H9 (cell line): Measurements from ENCODE around the gene C1QTNF1. TPM values are rescaled to one million over a fixed set of nuclear protein-coding genes. Genes with fewer than 3 reads are reported as not detected.

Experiments used
- DNase-seq: peaks from one replicate; pipeline ENCODE4 v3.0.0-alpha.2; 2017
- H2AFZ ChIP-seq: one replicate; pipeline ENCODE4 v1.6.1; 2013; ENCODE audit warnings: mild to moderate bottlenecking, low read length, control low read depth, moderate library complexity
- H2AK5ac ChIP-seq: 2 replicates; pipeline ENCODE4 v1.6.1; 2013; ENCODE audit warnings: low read length, control low read depth, mixed read lengths; ENCODE audit not compliant: insufficient read length
- H2BK120ac ChIP-seq: one replicate; pipeline ENCODE4 v1.6.1; 2013; ENCODE audit warnings: low read depth, mild to moderate bottlenecking, low read length, control low read depth, inconsistent platforms; ENCODE audit not compliant: poor library complexity, severe bottlenecking
- H2BK12ac ChIP-seq: 2 replicates; pipeline ENCODE4 v1.6.1; 2013; ENCODE audit warnings: low read length, control low read depth, mixed read lengths, low read depth; ENCODE audit not compliant: insufficient read length
- H2BK15ac ChIP-seq: 2 replicates; pipeline ENCODE4 v1.6.1; 2013; ENCODE audit warnings: low read depth, low read length, control low read depth
- H2BK20ac ChIP-seq: one replicate; pipeline ENCODE4 v1.6.1; 2013; ENCODE audit warnings: low read depth, mild to moderate bottlenecking, low read length, control low read depth, inconsistent platforms; ENCODE audit not compliant: poor library complexity, severe bottlenecking
- H2BK5ac ChIP-seq: 2 replicates; pipeline ENCODE4 v1.6.1; 2013; ENCODE audit warnings: low read length, control low read depth, mixed read lengths; ENCODE audit not compliant: insufficient read length
- H3K14ac ChIP-seq: 2 replicates; pipeline ENCODE4 v1.6.1; 2013; ENCODE audit warnings: low read length, control low read depth; ENCODE audit not compliant: insufficient read depth
- H3K18ac ChIP-seq: 2 replicates; pipeline ENCODE4 v1.6.1; 2013; ENCODE audit warnings: low read depth, mild to moderate bottlenecking, mixed read lengths, low read length, control low read depth; ENCODE audit not compliant: insufficient read length
- H3K23ac ChIP-seq: 2 replicates; pipeline ENCODE4 v1.6.1; 2013; ENCODE audit warnings: low read length, control low read depth, mixed read lengths, low read depth; ENCODE audit not compliant: insufficient read length
- H3K23me2 ChIP-seq: 2 replicates; pipeline ENCODE4 v1.6.1; 2013; ENCODE audit warnings: low read depth, mild to moderate bottlenecking, mixed read lengths, low read length, control low read depth; ENCODE audit not compliant: insufficient read length, poor library complexity, severe bottlenecking
- H3K27ac ChIP-seq: 2 replicates; pipeline ENCODE4 v1.5.1; 2013; ENCODE audit warnings: low read length, control low read depth, mixed read lengths, low read depth; ENCODE audit not compliant: insufficient read length
- H3K27me3 ChIP-seq: 2 replicates; pipeline ENCODE4 v1.6.1; 2013; ENCODE audit warnings: low read length, control low read depth, inconsistent platforms; ENCODE audit not compliant: insufficient read depth
- H3K4ac ChIP-seq: 2 replicates; pipeline ENCODE4 v1.6.1; 2013; ENCODE audit warnings: low read depth, mild to moderate bottlenecking, control low read depth, inconsistent platforms, low read length, moderate library complexity
- H3K4me1 ChIP-seq: 2 replicates; pipeline ENCODE4 v1.6.1; 2013; ENCODE audit warnings: low read length, control low read depth, inconsistent platforms; ENCODE audit not compliant: insufficient read depth
- H3K4me2 ChIP-seq: 2 replicates; pipeline ENCODE4 v1.6.1; 2013; ENCODE audit warnings: low read length, control low read depth, mixed read lengths; ENCODE audit not compliant: insufficient read length, insufficient read depth
- H3K56ac ChIP-seq: 2 replicates; pipeline ENCODE4 v1.6.1; 2013; ENCODE audit warnings: low read depth, mild to moderate bottlenecking, mixed read lengths, low read length, control low read depth; ENCODE audit not compliant: insufficient read length
- H3K79me1 ChIP-seq: 2 replicates; pipeline ENCODE4 v1.6.1; 2013; ENCODE audit warnings: low read depth, mild to moderate bottlenecking, moderate library complexity, low read length, control low read depth, inconsistent platforms; ENCODE audit not compliant: insufficient read depth, poor library complexity, severe bottlenecking
- H3K79me2 ChIP-seq: 2 replicates; pipeline ENCODE4 v1.6.1; 2013; ENCODE audit warnings: low read length, control low read depth, inconsistent platforms; ENCODE audit not compliant: insufficient read depth
- H3K9ac ChIP-seq: 2 replicates; pipeline ENCODE4 v1.6.1; 2013; ENCODE audit warnings: low read length, control low read depth, mixed read lengths; ENCODE audit not compliant: insufficient read length; ENCODE audit errors: extremely low read depth
- H3K9me3 ChIP-seq: one replicate; pipeline ENCODE4 v1.6.1; 2013; ENCODE audit warnings: low read depth, low read length, inconsistent platforms; ENCODE audit not compliant: control insufficient read depth
- H3T11ph ChIP-seq: one replicate; pipeline ENCODE4 v1.6.1; 2013; ENCODE audit warnings: mild to moderate bottlenecking, low read length, control low read depth, inconsistent platforms
- H4K20me1 ChIP-seq: one replicate; pipeline ENCODE4 v1.6.1; 2013; ENCODE audit not compliant: control insufficient read depth, insufficient read length, insufficient read depth
- H4K5ac ChIP-seq: 2 replicates; pipeline ENCODE4 v1.6.1; 2013; ENCODE audit warnings: low read depth, mild to moderate bottlenecking, mixed read lengths, low read length, control low read depth; ENCODE audit not compliant: insufficient read length
- H4K8ac ChIP-seq: replicated peaks from 2 replicates; pipeline ENCODE4 v1.6.1; 2013; ENCODE audit warnings: low read length, control low read depth, mixed read lengths, low read depth; ENCODE audit not compliant: insufficient read length
- H4K91ac ChIP-seq: 2 replicates; pipeline ENCODE4 v1.6.1; 2013; ENCODE audit warnings: low read depth, mild to moderate bottlenecking, moderate library complexity, mixed read lengths, low read length, control low read depth; ENCODE audit not compliant: insufficient read length
- H3K27ac Mint-ChIP-seq, 3 experiments: 2 replicates in 2 of 3; 3 replicates in 1 of 3; pipeline ENCODE4 v1.8.0; 2020 to 2021; ENCODE audit warnings: mixed read lengths in 3 of 3, mild to moderate bottlenecking in 1 of 3, moderate library complexity in 1 of 3
- H3K27me3 Mint-ChIP-seq: 2 replicates; pipeline ENCODE4 v1.8.0; 2021; ENCODE audit warnings: low read depth, mild to moderate bottlenecking, moderate library complexity, mixed read lengths
- H3K36me3 Mint-ChIP-seq, 3 experiments: 2 replicates in 2 of 3; 3 replicates in 1 of 3; pipeline ENCODE4 v1.8.0; 2020 to 2021; ENCODE audit warnings: low read depth in 3 of 3, mixed read lengths in 3 of 3; ENCODE audit not compliant: insufficient read depth in 1 of 3
- H3K4me1 Mint-ChIP-seq, 2 experiments: 2 replicates each; pipeline ENCODE4 v1.8.0; 2020; ENCODE audit warnings: mixed read lengths in 2 of 2
- H3K4me3 Mint-ChIP-seq, 2 experiments: 2 replicates in 1 of 2; 3 replicates in 1 of 2; pipeline ENCODE4 v1.8.0; 2020 to 2021; ENCODE audit warnings: mild to moderate bottlenecking in 2 of 2, mixed read lengths in 2 of 2, moderate library complexity in 1 of 2
- H3K9me3 Mint-ChIP-seq, 2 experiments: 2 replicates in 1 of 2; 3 replicates in 1 of 2; pipeline ENCODE4 v1.8.0; 2020; ENCODE audit warnings: mild to moderate bottlenecking in 2 of 2, mixed read lengths in 2 of 2, moderate library complexity in 1 of 2
- WGBS: extraction: QIAGEN DNeasy Blood & Tissue Kit; methylation state at CpG from one replicate; pipeline ENCODE4 v1.1.7; 2013; ENCODE audit warnings: missing lambda C conversion rate, low lambda C conversion rate, mixed read lengths; ENCODE audit not compliant: insufficient read length; ENCODE audit errors: extremely low coverage; 5-methylcytosine and 5-hydroxymethylcytosine counted together
- total RNA-seq: library from RNA; stranded (reverse); gene quantifications from 2 replicates; pipeline ENCODE4 v1.2.1, GENCODE V29; 2021
- TF ChIP-seq, protein P1 (sequence below): fragments of 200-600 bp; sonication (generic); conservative IDR thresholded peaks from 3 replicates; pipeline ENCODE4 v1.8.0; 2021; ENCODE audit warnings: antibody characterized with exemption, mild to moderate bottlenecking

C1QTNF1 gene
- total RNA-seq, 1 experiment from 2014 or later, result 0.96 TPM

- no peak overlapping the region for H3K56ac ChIP-seq
- H4K91ac ChIP-seq, result no peak overlapping the region
- no peak overlapping the region for H3K18ac ChIP-seq
- no peak overlapping the region for H2AK5ac ChIP-seq
- no peaks in the 10 kb centered on the region for H4K20me1 ChIP-seq
- no peak overlapping the region for H2AFZ ChIP-seq
- no CpG with 5 or more reads among the region's 17 CpGs for WGBS
- peaks cover 14% of the 10 kb centered on the region; the same call in 1 of the 2 replicates for H3K27me3 ChIP-seq
- H3K79me1 ChIP-seq, result no peaks in the 10 kb centered on the region
- H3K27ac ChIP-seq, result no peak overlapping the region
- no peak overlapping the region for H3K23ac ChIP-seq
- Mint-ChIP-seq H3K27me3 (peaks cover 99% of the 10 kb centered on the region), H3K4me1 (peaks cover 8 to 20% of the 10 kb centered on the region in 2 experiments), H3K4me3 (no peak overlapping the region), H3K27ac (no peak overlapping the region), H3K36me3 (no peaks in the 10 kb centered on the region; a peak in 1 of 7 replicates), H3K9me3 (no peaks in the 10 kb centered on the region)
- no peak overlapping the region for H2BK120ac ChIP-seq
- no peaks in the 10 kb centered on the region for H3K79me2 ChIP-seq
- H2BK20ac ChIP-seq, result no peak overlapping the region
- H3K23me2 ChIP-seq, result peaks cover 14% of the 10 kb centered on the region
- H2BK12ac ChIP-seq, result no peak overlapping the region
- no peaks in the 10 kb centered on the region for H3K4me1 ChIP-seq
- no peak for DNase-seq
- no peak overlapping the region for H3K4me2 ChIP-seq
- no peak overlapping the region for H3T11ph ChIP-seq
- no peak overlapping the region for H3K4ac ChIP-seq
- no peak overlapping the region for H3K14ac ChIP-seq
- H4K8ac ChIP-seq, result no peak overlapping the region
- no peak overlapping the region for H3K9ac ChIP-seq
- no peak overlapping the region for H2BK15ac ChIP-seq
- no peak overlapping the region for H4K5ac ChIP-seq
- no peak overlapping the region for H2BK5ac ChIP-seq
- no peaks in the 10 kb centered on the region for H3K9me3 ChIP-seq
- TF ChIP-seq, protein P1, sequence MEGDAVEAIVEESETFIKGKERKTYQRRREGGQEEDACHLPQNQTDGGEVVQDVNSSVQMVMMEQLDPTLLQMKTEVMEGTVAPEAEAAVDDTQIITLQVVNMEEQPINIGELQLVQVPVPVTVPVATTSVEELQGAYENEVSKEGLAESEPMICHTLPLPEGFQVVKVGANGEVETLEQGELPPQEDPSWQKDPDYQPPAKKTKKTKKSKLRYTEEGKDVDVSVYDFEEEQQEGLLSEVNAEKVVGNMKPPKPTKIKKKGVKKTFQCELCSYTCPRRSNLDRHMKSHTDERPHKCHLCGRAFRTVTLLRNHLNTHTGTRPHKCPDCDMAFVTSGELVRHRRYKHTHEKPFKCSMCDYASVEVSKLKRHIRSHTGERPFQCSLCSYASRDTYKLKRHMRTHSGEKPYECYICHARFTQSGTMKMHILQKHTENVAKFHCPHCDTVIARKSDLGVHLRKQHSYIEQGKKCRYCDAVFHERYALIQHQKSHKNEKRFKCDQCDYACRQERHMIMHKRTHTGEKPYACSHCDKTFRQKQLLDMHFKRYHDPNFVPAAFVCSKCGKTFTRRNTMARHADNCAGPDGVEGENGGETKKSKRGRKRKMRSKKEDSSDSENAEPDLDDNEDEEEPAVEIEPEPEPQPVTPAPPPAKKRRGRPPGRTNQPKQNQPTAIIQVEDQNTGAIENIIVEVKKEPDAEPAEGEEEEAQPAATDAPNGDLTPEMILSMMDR, result peak; percentile 38
Observed at GRCh38 chr17:79028496-79029326, 4.7 kb downstream of the C1QTNF1 start.
